ENCODE measurements around the gene SCNN1B.
"Not testable (repeated sequence)": the region's sequence is repeated elsewhere in the genome, so short reads cannot be mapped to it uniquely, and the experiment has no call there.

The SCNN1B gene

DNA sequence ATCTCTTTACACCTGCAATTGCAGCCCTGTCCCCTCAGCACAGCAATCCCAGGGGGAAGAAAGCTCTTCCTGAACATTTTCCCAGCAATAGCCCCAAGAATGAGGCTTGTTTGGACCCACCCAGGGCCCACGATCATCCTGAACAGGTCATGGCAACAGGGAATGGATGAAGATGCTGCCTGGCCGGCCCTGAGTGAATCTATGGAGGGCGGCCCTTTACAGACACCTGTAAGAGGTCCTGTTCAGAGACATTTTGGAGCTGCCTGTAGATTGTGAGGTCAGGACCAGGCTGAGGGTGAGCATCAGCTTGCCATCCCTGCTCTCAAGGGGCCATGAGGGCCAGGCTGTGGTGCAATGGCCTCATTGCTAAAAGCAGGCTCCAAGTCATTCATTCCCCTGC is 81.8 kb downstream of the SCNN1B start:
- DNase-seq: no peak

DNA sequence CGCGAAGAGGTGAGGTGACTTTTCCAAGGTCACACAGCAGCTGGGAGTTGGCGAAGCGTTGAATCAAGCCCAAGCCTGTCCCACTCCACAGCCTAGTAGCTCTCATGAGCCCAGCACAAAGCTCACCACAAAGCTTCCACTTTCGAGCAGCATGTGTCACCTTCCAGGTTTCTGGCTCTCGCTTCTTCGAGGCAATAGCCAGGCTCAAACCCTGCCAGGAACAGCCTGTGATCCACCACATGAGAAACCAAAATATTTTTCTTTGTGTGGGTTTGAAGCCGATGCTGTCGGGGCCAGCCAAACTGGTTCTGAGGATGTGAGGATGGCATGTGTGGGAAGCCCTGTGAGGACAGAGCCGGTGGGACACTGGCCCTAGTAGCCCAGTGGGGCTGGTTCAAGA is 82.8 kb downstream of the SCNN1B start:
- no peak for DNase-seq

DNA sequence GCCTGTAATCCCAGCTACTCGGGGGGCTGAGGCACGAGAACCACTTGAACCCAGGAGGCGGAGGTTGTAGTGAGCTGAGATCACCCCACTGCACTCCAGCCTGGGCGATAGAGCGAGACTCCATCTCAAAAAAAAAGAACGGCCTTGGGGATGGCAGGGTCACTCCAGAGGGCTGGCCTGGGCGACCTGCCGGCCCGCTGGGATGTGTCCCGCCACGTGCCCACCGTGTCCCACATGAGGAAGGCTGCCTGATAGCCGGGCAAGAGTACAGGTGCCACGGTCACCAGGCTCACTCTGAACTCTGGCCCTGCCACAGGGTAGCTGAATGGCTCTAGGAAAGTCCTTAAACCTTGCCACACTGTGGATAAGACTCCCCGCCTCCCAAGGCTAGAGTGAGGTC is 83.3 kb downstream of the SCNN1B start:
- DNase-seq: no peak

DNA sequence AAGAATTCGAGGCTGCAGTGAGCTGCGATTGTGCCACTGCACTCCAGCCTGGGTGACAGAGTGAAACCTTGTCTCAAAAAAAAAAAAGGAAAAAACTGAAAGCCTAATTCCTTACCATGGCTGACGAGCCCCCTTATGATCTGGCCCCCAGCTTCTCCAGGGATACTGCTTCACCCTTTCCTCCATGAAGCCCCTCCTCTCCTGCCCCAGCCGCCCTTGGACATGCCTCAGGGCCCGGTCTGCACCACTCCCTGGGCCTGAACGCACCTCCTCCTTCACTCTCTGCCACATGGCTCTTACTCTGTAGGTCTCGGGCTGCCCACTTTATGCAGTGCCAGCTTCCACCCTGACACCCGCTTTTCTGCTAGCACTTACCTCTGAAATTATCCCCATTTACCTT is 85.6 kb downstream of the SCNN1B start:
- no peak for DNase-seq

DNA sequence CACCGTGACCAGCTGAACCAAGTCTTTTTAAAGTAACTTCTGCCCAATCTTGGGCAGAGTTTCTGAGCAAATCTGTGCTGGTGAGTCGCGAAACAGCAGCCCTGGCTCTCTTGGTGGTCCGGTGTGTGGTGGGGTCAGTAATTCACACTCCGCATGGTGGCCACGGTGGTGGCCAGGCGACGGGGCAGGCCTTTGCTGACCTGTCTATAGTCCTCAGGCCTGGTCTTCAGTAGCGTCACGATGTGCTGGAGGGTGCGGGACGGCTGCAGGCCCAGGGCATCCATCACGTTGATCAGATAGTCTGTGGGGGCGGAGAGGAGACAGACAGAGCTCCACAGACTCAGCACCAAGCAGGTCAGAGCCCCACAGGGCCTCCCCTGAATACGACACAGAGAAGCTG is 86.7 kb downstream of the SCNN1B start:
- no peak for DNase-seq

DNA sequence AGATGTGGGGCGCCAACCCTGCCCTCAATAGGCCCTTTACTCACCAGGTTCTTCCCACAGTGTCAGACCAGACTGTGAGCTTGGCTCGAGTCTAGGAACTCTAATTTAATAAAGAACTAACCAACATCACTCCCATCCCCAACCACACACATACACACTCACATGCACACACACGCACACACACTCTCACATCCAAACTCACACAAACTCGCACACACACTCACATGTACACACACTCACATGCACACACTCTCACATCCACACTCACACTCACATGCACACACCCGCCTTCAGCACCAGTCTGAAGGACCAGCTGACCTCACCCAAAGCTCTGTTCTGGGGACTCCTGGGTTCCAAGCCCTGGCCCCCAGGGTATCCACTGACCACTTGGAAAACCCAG is 87.1 kb downstream of the SCNN1B start:
- no peak for DNase-seq

DNA sequence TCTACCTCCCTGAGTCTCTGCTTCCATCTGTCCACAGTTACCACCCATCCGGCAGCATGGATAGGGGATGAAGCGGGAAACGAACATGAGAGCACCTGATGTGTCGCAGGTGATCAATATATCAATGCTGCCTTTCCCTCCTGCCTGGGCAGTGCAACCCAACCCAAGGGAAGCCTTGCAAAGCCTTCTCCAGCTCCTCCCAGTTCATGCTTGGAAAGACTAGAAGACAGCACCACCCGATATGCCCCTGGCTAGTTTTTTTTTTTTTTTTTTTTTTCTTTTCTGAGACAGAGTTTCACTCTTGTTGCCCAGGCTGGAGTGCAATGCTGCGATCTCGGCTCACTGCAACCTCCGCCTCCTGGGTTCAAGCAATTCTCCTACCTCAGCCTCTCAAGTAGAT is 87.8 kb downstream of the SCNN1B start:
- not testable (repeated sequence) for DNase-seq

DNA sequence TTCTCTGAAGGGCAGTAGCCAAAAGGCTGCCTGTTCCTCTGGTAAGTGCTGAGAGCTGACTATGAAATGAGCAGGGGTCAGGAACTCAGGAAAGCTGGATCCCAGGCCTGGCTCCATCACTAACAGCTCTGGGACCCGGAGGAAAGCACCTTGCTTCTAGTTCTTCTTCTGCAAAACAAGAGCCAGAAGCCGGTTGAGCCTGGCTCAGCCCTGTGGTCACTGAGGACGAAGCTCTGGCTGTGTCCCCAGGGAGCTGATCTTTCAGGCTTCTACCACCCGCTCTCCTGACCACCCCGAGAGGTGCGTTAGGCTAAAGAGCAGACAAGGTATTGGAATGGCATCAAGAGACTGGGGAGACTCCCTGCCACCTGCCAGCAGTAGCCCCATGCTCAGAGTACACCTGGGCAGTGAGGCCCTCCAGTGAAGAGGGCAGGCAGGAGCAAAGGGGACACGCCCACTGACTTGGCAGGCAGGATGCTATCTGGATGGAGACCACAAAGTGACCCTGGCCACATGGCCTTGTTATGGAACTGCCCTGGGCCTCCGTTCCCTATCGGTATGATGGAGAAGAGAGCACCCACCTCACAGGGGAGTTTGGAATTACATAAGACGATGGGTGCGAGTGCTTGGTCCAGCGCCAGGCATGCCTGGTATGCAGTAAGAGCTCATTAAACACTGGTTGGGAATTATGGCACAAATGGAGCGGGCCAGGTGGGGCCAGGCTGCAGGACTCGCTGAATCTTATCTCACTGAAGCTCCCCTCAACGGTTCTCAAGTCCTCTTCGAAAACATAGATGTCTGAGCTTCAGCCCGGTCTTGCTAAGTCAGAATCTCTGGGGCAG is 89.5 kb downstream of the SCNN1B start:
- no peak for DNase-seq

DNA sequence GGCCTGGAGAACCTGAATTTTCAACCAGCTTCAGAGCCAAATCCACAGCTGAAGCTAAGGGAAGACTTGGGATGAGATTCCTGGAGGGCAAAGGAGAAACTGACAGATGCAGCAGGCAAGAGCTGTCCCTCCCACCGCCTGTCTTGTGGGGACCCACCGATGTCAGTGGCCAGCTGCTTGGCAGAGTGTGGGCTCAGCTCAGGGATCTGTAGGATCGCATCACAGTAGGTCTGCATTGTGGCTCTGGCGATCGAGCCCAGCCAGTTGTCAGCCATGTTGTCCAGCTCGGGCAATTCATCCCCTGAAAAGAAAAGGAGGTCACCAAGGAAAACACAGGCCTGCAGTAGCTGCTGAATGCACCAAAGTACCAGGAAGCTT is 90.1 kb downstream of the SCNN1B start:
- no peak for DNase-seq

DNA sequence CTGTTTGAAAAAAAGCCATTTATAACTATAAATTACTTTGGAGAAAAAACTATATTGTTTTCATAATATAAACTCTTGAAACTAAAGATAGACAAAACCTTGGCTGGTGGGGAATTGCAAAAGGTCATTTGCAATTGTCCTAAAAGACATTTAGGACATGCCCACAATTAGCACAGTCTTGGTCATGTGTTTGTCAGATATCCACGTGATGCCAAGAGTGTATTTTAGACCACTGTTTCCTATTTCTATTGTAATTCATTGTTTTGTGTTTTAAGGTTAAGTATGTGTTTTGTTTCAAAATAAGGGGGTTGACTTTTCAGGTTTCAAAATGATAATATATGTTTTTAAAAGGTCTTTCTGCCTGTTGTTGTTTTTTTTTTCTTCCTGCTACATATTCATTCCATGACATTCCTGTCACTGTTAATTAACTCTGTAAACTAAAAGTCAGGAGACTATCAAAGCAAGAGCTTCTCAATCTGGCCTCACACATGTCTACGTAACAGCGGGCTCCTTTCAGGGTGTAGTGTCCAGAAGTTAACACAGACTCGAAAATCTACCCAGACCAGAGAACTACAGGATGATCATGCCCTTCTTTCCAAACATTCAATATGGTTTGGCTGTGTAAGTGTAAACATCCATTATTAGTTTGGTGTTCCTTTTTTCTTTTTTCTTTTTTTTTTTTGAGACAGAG is 92.2 kb downstream of the SCNN1B start:
- no peak for DNase-seq

DNA sequence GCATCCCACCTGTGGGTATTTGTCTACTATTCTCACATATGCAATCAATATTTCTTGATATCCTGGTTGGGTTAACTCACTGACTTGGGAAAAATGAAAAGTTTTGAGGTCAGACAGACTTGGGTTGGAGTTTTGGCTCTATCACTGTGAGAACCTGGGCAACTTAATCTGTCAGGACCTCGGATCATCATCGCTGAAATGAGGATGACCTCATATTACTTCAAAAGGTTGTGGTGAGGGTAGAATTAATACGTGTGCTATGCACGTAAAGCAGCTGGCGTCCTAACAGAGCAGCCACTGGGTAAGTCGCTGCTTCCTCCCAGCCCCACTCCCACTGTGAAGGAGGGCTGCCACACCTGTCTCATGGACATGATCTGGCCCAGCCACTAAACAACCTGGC is 93.6 kb downstream of the SCNN1B start:
- no peak for DNase-seq

DNA sequence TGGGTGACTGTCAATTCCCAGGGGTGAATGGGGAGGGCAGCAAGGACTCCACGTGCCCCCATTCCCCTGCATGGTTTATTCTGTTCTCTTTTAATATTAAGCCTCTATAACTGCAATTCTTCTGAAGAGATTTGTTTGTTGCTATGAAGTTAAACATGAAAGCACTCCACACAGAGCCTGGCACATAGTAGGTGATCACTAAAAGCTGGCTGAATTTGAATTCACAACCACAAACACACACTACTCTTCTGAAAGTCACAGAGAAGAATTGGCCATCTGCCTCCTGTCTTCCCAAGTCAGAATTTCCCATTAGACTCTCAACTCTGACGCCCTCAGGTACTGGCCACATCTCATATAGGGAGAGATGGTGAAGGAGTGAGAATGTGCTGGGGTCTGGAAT is 95.4 kb downstream of the SCNN1B start:
- DNase-seq: no peak

DNA sequence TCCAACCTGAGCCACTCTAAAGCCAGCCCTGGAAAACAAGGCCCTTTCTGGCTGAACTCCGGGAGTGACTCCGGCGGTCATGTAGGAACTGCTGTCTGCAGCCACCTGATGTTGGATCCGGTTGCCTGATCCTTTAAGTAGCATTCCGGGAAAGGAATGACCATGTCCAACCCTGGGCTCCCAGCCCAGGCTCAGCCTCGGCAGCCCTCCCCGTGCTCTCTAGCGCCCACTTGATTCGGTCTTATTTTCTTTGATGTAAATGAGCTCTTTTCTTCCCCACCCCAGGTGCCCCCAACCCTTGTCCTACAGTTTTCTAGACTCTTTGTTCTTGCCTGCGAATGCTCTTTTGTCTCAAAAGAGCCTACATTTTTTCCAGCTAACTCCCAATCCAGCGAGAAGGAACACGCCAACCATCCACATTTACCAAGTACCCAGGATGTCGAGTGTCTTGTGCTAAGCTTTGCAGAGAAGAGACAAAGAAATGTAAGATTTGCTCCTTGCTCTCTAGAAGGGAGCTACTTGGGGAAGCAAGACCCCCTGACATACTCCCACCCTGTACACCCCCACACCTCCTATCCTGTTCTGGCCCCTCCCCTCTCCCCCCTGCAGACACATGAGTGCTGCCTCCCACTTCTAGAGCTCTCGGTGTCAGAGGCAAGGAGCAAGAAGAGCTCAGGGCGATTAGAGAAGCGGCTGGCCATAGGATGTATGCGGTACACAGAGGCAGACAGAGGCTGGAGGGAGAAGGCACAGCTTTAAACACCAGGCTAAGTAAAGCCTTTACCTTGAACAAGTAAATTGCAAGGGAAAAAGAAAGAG is 97.1 kb downstream of the SCNN1B start:
- DNase-seq: no peak

DNA sequence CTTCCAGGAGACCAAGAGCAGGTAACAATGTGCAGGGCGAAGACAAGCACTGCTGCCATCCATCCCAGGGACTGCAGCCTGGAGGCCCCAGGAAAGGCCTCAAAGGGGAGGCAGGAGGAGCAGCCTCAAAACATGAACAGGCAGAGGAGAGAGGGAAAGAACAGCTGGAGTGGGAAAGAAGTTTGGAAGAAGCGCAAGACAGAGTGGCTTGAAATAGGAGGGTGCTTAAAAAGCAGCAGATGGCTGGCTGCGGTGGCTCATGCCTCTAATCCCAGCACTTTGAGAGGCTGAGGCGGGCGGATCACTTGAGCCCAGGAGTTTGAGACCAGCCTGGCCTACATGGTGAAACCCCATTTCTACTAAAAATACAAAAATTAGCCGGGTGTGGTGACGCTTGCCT is 98.3 kb downstream of the SCNN1B start:
- DNase-seq: not testable (repeated sequence)

DNA sequence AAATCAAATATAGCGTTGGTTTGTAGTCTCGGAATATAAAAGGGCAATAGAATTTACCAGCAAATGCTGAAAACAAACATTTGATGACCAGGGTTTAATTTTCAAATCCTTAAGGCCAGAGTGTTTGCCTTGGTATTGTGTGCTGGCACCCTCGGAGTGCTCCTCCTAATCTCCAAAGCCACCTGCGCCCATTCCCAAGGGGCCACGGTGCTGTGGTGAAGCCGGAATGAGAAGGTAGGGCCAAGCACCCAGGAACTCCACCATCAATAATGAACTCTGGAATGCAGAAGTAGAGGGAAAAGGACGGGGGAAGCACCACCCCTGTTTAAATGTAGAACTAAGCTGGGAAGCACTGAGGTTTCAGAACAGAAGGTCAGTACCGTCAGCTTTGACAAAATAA is 99.0 kb downstream of the SCNN1B start:
- no peak for DNase-seq

DNA sequence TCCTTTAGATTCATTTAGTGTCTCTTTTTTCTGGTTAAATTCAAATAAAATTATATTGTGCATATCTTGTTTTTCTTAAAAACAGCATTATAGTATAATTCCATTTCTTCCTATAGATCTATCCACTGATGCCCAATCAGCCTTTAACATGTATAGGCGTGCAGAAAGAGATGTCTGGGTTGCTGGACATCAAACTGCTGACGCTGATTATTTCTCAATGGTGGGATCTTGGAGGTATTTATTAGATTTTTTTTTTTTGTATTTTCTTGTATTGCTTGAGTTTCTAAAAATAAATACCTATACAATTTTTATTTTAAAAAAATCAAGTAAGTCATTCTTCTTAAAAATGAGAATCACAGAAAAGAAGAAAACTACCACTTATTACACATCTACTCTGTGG is 100.0 kb downstream of the SCNN1B start:
- DNase-seq: no peak

DNA sequence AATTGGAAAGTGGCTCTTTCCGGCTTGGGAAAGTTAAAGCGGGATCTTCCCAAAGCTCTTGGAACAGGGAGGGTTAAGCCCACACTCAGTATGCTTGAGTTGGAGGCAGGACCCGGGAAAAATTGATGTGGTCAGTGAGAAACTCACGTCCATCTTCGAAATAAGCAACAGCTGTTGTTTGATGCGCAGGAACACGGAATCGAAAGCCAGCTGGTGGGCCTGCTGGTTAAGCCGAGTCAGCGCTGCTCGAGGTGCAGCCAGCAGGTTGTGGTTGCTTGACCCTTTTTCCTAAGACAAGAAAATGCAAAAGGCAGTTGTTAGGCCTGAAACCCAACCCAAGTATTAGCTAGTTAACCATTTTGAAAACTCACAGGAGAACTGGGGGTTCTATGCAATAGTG is 101.4 kb downstream of the SCNN1B start:
- no peak for DNase-seq

DNA sequence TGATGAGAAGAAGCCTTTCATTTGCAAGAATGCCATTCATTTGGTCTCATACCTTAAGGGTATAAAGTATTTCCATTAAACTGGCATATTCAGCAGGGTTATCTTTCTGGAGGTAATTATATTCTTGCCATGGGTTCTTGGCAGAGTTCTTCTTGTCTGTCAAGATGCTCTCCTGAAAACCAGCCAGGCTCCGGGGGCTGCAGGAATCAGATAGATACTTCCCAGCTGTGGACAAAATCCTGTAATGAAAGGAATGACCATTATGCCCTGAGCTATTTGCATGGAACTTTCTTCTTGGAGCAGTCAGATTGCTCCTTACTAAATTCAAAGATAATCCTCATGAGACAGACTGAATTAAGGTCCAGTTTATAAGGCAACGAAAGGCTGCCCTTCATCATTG is 103.9 kb downstream of the SCNN1B start:
- no peak for DNase-seq

DNA sequence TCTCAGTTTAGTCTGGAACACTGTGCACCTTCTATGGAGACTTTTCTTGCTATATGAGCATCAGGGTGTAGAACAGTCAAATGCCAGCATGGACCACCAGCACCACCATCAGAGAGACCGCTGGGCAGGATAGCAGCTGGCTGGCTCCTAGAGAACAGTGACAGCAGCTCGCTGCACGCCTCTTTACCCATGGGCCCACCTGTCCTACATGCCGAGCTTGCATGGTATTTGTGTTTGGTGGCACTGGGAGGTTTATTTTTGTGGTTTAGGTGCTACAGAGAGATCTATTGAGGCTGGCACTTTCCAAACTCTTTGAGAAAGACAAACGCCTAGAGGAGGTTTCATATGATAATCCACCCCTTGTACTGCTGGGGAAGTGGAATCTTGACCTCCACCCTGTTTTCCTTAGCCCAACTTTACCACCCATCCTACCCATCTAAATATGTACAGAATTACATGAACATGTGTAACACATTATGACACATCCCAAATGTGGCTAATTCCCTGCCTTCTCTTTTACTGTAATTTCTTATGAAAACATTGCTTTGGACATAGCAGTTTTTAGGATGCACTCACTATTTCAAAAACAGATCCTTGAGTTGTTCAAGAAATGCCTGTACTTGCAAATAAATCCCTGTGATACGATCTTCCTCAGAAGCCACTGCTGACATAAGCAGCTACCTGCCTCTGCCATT is 104.6 kb downstream of the SCNN1B start:
- no peak for DNase-seq

DNA sequence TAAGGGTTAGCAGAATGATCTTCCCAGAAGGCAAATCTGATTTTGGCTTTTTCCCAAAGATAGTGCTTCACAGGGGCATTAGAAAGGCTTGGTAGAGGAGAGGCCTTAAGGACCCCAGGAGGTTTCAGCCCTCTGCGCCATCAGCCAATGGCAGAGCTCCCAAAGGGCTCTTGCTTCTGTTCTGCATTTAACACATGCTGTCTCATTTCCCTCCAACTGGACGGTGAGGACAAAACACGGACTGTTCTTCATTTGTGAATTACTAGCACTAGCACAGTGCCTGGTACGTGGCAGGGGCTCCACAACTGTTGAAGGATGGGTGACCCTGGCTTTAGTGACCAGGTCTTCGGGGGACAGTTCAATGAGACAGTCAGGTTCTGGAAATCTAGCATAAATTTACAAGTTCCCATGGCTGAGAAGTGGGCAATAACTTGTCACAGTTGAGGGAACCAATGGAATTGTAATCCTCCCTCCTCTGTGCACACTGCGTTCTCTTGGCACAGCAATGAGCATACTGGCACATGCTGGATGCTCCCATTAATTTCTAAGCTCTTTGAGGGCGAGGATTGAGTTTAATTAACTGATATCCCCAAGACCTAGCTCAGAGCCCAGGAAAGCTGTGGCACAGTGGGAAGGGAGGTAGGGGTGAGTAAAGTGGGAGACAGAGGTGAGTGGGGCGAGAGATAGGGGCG is 105.5 kb downstream of the SCNN1B start:
- DNase-seq: no peak

DNA sequence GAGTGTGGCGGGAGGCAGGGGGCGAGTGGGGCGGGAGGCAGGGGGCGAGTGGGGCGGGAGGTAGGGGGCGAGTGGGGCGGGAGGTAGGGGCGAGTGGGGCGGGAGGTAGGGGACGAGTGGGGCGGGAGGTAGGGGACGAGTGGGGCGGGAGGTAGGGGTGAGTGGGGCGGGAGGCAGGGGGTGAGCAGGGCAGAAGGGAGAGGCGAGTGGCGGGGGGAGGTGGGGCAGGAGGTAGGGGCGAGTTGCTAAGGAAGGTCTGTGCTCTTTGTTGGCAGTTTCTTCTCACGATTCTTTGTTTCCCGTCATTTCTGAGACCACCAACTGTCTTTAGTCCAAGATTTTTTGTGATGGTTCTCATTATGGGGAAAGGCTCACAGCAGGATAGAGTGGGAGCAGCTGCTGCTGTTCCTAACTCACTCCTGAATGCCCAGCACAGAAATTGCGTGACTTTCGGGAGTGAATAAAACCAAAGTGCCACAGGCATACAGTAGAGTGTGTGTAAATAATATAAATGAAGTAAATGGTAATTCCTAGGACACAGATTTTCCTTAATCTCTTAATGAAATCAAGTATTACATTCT is 106.2 kb downstream of the SCNN1B start:
- no peak for DNase-seq

DNA sequence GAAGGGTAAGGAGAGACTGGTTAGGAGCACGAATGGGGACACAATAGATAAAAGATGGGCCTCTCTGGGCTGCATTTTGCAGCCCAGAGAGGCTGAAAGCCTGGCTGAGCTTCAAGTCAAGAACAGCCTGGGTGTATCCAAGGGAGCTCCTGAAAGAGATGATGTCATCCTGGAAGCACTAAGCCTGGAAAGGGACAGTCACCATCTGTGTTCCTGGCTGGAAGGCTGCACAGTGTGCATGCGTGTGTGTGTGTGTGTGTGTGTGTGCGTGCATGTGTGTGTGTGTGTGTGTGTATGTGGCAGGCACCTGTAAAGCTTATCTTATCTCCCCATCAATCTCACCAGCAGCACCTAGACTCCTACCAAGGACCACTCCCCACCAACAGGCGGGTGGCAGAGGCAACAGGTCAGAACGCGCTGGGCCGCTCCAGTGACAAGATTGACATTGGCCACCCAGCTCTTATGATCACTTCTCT is 106.8 kb downstream of the SCNN1B start:
- no peak for DNase-seq

Measured in CD4-positive, alpha-beta T cell treated with Interleukin-15 for 1 hour (primary cell).